Measurements from ENCODE around the gene PACRG.

DNA sequence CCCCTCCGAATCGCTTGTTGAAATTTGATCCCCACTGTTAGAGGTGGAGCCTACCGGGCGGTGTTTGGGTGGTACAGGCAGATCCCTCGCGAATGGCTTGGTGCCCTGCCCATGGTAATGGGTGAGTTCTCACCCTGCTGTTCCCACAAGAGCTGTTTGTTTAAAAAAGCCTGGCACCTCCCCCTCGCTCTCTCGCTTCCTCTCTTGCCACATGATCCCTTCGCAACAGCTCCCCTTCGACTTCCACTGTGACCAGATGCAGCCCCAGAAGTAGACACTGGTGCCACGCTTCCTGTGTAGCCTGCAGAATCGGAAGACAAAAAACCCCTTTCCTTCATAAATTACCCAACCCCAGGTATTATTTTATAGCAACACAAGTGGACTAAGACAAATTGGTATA lies 394.6 kb downstream of the PACRG start:
- TF ChIP-seq SREBF2 (IDR thresholded peaks at IDR 0.05) = no peak
- no peak for TF ChIP-seq CTCF (IDR thresholded peaks at IDR 0.05)
- no peak for TF ChIP-seq BHLHE40 (IDR thresholded peaks at IDR 0.05; ENCODE audit: low read depth, low read length)
- no peak for TF ChIP-seq RCOR1 (IDR thresholded peaks at IDR 0.05; ENCODE audit: low read depth, low read length)
- no peak for TF ChIP-seq RFX5 (IDR thresholded peaks at IDR 0.05)
- no peak for TF ChIP-seq KDM1A (IDR thresholded peaks at IDR 0.05; ENCODE audit: low read depth)
- no peak for TF ChIP-seq NPAS2 (CRISPR knock-in tag; IDR thresholded peaks at IDR 0.05; ENCODE audit: borderline replicate concordance)
- TF ChIP-seq NR3C1 (IDR thresholded peaks at IDR 0.05) = no peak
- no peak for TF ChIP-seq MAX (IDR thresholded peaks at IDR 0.05)
- TF ChIP-seq CBX8 (IDR thresholded peaks at IDR 0.05) = no peak
- no peak for TF ChIP-seq USF2 (IDR thresholded peaks at IDR 0.05)
- TF ChIP-seq ESRRA (IDR thresholded peaks at IDR 0.05; ENCODE audit: borderline replicate concordance, low read length) = no peak
- no peak for TF ChIP-seq NFE2L2 (conservative IDR thresholded peaks at IDR 0.05; ENCODE audit: low read length)
- TF ChIP-seq CBX2 (IDR thresholded peaks at IDR 0.05; ENCODE audit: borderline replicate concordance, low read depth) = no peak
